ENCODE measurements around the gene DIAPH3.

Gene DIAPH3

GRCh38 chr13:60170414-60170813, 6.7 kb upstream of the DIAPH3 start:
- Histone ChIP-seq H3K36me3 (replicated peaks in 1 of 2; ENCODE audit: control insufficient read depth in 2 of 2, insufficient read depth in 2 of 2, low read length in 2 of 2) (no peaks in the 10 kb centered on the region), H2AK5ac (ENCODE audit: low read depth, low read length) (no peak overlapping the region), H3K18ac (ENCODE audit: low read length) (no peak overlapping the region), H2BK15ac (ENCODE audit: low read length) (no peak overlapping the region), H3K9ac (ENCODE audit: low read depth, low read length, poor library complexity) (no peak overlapping the region), H3K9me3 (replicated peaks in 1 of 2; ENCODE audit: control insufficient read depth in 2 of 2, insufficient read depth in 1 of 2, low read depth in 1 of 2, low read length in 2 of 2) (no peaks in the 10 kb centered on the region), H3K14ac (ENCODE audit: low read length) (no peak overlapping the region), H3K79me1 (ENCODE audit: low read depth, low read length) (no peaks in the 10 kb centered on the region), H2BK5ac (ENCODE audit: low read length) (no peak overlapping the region), H3K4me2 (ENCODE audit: insufficient read depth, low read length, poor library complexity, severe bottlenecking) (no peak overlapping the region), H3K23ac (ENCODE audit: low read depth, low read length, poor library complexity) (no peak overlapping the region), H2BK120ac (ENCODE audit: low read depth, low read length) (no peak overlapping the region), H3K4me1 (ENCODE audit: control insufficient read depth in 2 of 2, insufficient read depth in 1 of 2, low read depth in 1 of 2, low read length in 2 of 2) (no peaks in the 10 kb centered on the region), H3K4me3 (ENCODE audit: low read length in 2 of 2) (no peak overlapping the region), H3K4ac (ENCODE audit: low read length) (no peak overlapping the region), H4K8ac (ENCODE audit: low read depth, low read length) (no peak overlapping the region), H2BK12ac (ENCODE audit: low read length) (no peak overlapping the region), H4K91ac (ENCODE audit: low read depth, low read length, poor library complexity) (no peak overlapping the region), H3K27ac (replicated peaks; ENCODE audit: low read length) (no peak overlapping the region), H2AFZ (ENCODE audit: low read length) (no peak overlapping the region), H3K27me3 (ENCODE audit: control insufficient read depth in 3 of 3, insufficient read depth in 3 of 3, low read depth in 1 of 3, low read length in 3 of 3) (no peaks in the 10 kb centered on the region)
- WGBS, 2 donors (ENCODE audit: extremely low coverage in 2 of 2, insufficient read length in 2 of 2, insufficient replicate concordance in 1 of 2) = no CpG with 5 or more reads among the region's 3 CpGs
- no peak for DNase-seq (ENCODE audit: low spot score)

DNA sequence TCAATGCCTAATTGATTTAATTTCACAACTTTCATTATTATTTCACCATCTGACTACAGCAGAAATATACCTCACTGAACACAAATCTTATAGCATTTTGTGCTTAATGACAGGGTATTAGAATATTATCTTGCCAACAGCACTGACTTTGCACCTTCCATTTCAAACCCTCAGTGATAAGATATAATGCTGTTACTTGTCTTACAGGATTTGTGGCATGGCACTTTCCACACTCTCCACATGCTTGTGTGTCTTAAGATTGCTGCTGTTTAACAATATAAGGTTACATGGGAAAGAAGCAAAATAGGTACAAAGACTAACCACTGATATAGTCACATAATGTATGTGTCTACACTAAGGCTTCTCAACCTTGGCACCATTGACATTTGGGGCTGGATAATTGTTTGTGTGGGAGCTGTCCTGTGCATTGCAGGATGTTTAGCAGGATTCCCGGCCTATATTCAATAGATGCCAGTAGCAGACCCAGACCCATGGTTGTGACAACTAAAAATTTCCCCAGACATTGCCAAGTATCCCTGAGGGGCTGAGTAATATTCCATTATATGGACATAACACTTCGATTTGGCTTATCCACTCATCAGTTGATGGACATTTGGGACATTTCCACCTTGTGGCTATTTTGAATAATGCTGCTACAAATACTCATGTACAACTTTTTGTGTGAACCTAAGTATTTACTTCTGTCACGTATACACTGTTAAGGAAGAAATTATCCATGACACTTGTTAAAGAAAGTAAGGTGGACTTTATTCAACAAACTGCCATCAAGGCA, 5.7 kb upstream of the DIAPH3 start:
- WGBS, 2 donors (ENCODE audit: extremely low coverage in 2 of 2, insufficient read length in 2 of 2, insufficient replicate concordance in 1 of 2) = no CpG with 5 or more reads among the region's 3 CpGs
- H3K9me3 ChIP-seq (replicated peaks in 1 of 2; ENCODE audit: control insufficient read depth in 2 of 2, insufficient read depth in 1 of 2, low read depth in 1 of 2, low read length in 2 of 2) = no peaks in the 10 kb centered on the region
- no peak overlapping the region for H2BK15ac ChIP-seq (ENCODE audit: low read length)
- no peak overlapping the region for H2BK120ac ChIP-seq (ENCODE audit: low read depth, low read length)
- no peak overlapping the region for H3K4ac ChIP-seq (ENCODE audit: low read length)
- no peak overlapping the region for H3K14ac ChIP-seq (ENCODE audit: low read length)
- no peak for DNase-seq (ENCODE audit: low spot score)
- no peak overlapping the region for H2AFZ ChIP-seq (ENCODE audit: low read length)
- H3K4me2 ChIP-seq (ENCODE audit: insufficient read depth, low read length, poor library complexity, severe bottlenecking) = no peak overlapping the region
- no peak overlapping the region for H3K27ac ChIP-seq (replicated peaks; ENCODE audit: low read length)
- H3K4me3 ChIP-seq (ENCODE audit: low read length in 2 of 2) = no peak overlapping the region
- no peaks in the 10 kb centered on the region for H3K27me3 ChIP-seq (ENCODE audit: control insufficient read depth in 3 of 3, insufficient read depth in 3 of 3, low read depth in 1 of 3, low read length in 3 of 3)
- H2BK5ac ChIP-seq (ENCODE audit: low read length) = no peak overlapping the region
- H3K4me1 ChIP-seq (ENCODE audit: control insufficient read depth in 2 of 2, insufficient read depth in 1 of 2, low read depth in 1 of 2, low read length in 2 of 2) = no peaks in the 10 kb centered on the region
- no peak overlapping the region for H3K18ac ChIP-seq (ENCODE audit: low read length)
- no peak overlapping the region for H4K91ac ChIP-seq (ENCODE audit: low read depth, low read length, poor library complexity)
- no peak overlapping the region for H4K8ac ChIP-seq (ENCODE audit: low read depth, low read length)
- H3K9ac ChIP-seq (ENCODE audit: low read depth, low read length, poor library complexity) = no peak overlapping the region
- no peak overlapping the region for H2BK12ac ChIP-seq (ENCODE audit: low read length)
- no peak overlapping the region for H3K23ac ChIP-seq (ENCODE audit: low read depth, low read length, poor library complexity)
- H2AK5ac ChIP-seq (ENCODE audit: low read depth, low read length) = no peak overlapping the region
- H3K79me1 ChIP-seq (ENCODE audit: low read depth, low read length) = no peaks in the 10 kb centered on the region
- no peaks in the 10 kb centered on the region for H3K36me3 ChIP-seq (replicated peaks in 1 of 2; ENCODE audit: control insufficient read depth in 2 of 2, insufficient read depth in 2 of 2, low read length in 2 of 2)

GRCh38 chr13:60167121-60167520, 3.4 kb upstream of the DIAPH3 start:
- Histone ChIP-seq H3K4ac (ENCODE audit: low read length) (no peak overlapping the region), H3K14ac (ENCODE audit: low read length) (no peak overlapping the region), H2AK5ac (ENCODE audit: low read depth, low read length) (no peak overlapping the region), H2BK5ac (ENCODE audit: low read length) (no peak overlapping the region), H3K18ac (ENCODE audit: low read length) (no peak overlapping the region), H3K4me3 (ENCODE audit: low read length in 2 of 2) (no peak overlapping the region), H4K91ac (ENCODE audit: low read depth, low read length, poor library complexity) (no peak overlapping the region), H3K23ac (ENCODE audit: low read depth, low read length, poor library complexity) (no peak overlapping the region), H2AFZ (ENCODE audit: low read length) (no peak overlapping the region), H2BK15ac (ENCODE audit: low read length) (no peak overlapping the region), H3K9me3 (replicated peaks in 1 of 2; ENCODE audit: control insufficient read depth in 2 of 2, insufficient read depth in 1 of 2, low read depth in 1 of 2, low read length in 2 of 2) (no peaks in the 10 kb centered on the region), H3K9ac (ENCODE audit: low read depth, low read length, poor library complexity) (no peak overlapping the region), H2BK12ac (ENCODE audit: low read length) (no peak overlapping the region), H2BK120ac (ENCODE audit: low read depth, low read length) (no peak overlapping the region), H3K27ac (replicated peaks; ENCODE audit: low read length) (no peak overlapping the region), H3K79me1 (ENCODE audit: low read depth, low read length) (peaks cover 4% of the 10 kb centered on the region), H3K27me3 (ENCODE audit: control insufficient read depth in 3 of 3, insufficient read depth in 3 of 3, low read depth in 1 of 3, low read length in 3 of 3) (no peaks in the 10 kb centered on the region), H3K36me3 (replicated peaks in 1 of 2; ENCODE audit: control insufficient read depth in 2 of 2, insufficient read depth in 2 of 2, low read length in 2 of 2) (peaks cover 0 to under 1% of the 10 kb centered on the region in 2 donors), H3K4me2 (ENCODE audit: insufficient read depth, low read length, poor library complexity, severe bottlenecking) (no peak overlapping the region), H4K8ac (ENCODE audit: low read depth, low read length) (no peak overlapping the region), H3K4me1 (ENCODE audit: control insufficient read depth in 2 of 2, insufficient read depth in 1 of 2, low read depth in 1 of 2, low read length in 2 of 2) (no peaks in the 10 kb centered on the region)
- DNase-seq (ENCODE audit: low spot score) = no peak
- no CpG with 5 or more reads among the region's 3 CpGs for WGBS, 2 donors (ENCODE audit: extremely low coverage in 2 of 2, insufficient read length in 2 of 2, insufficient replicate concordance in 1 of 2)

GRCh38 chr13:60165391-60166099, 1.8 kb upstream of the DIAPH3 start:
- Histone ChIP-seq H3K79me1 (ENCODE audit: low read depth, low read length) (peaks cover 4% of the 10 kb centered on the region), H2AFZ (ENCODE audit: low read length) (no peak overlapping the region), H3K9ac (ENCODE audit: low read depth, low read length, poor library complexity) (no peak overlapping the region), H3K9me3 (replicated peaks in 1 of 2; ENCODE audit: control insufficient read depth in 2 of 2, insufficient read depth in 1 of 2, low read depth in 1 of 2, low read length in 2 of 2) (peaks cover 0 to 10% of the 10 kb centered on the region in 2 donors), H3K18ac (ENCODE audit: low read length) (no peak overlapping the region), H2BK15ac (ENCODE audit: low read length) (no peak overlapping the region), H4K91ac (ENCODE audit: low read depth, low read length, poor library complexity) (no peak overlapping the region), H3K4me2 (ENCODE audit: insufficient read depth, low read length, poor library complexity, severe bottlenecking) (no peak overlapping the region), H3K36me3 (replicated peaks in 1 of 2; ENCODE audit: control insufficient read depth in 2 of 2, insufficient read depth in 2 of 2, low read length in 2 of 2) (peaks cover 5 to 14% of the 10 kb centered on the region in 2 donors), H3K4me1 (ENCODE audit: control insufficient read depth in 2 of 2, insufficient read depth in 1 of 2, low read depth in 1 of 2, low read length in 2 of 2) (no peaks in the 10 kb centered on the region), H3K14ac (ENCODE audit: low read length) (no peak overlapping the region), H3K27me3 (ENCODE audit: control insufficient read depth in 3 of 3, insufficient read depth in 3 of 3, low read depth in 1 of 3, low read length in 3 of 3) (no peaks in the 10 kb centered on the region), H2AK5ac (ENCODE audit: low read depth, low read length) (no peak overlapping the region), H3K4me3 (ENCODE audit: low read length in 2 of 2) (no peak overlapping the region), H3K27ac (replicated peaks; ENCODE audit: low read length) (no peak overlapping the region), H2BK5ac (ENCODE audit: low read length) (no peak overlapping the region), H4K8ac (ENCODE audit: low read depth, low read length) (no peak overlapping the region), H3K23ac (ENCODE audit: low read depth, low read length, poor library complexity) (no peak overlapping the region), H3K4ac (ENCODE audit: low read length) (no peak overlapping the region), H2BK12ac (ENCODE audit: low read length) (no peak overlapping the region), H2BK120ac (ENCODE audit: low read depth, low read length) (no peak overlapping the region)
- WGBS, 2 donors (ENCODE audit: extremely low coverage in 2 of 2, insufficient read length in 2 of 2, insufficient replicate concordance in 1 of 2) = no CpG with 5 or more reads among the region's 3 CpGs
- no peak for DNase-seq (ENCODE audit: low spot score)
